Neural progenitor cell (in vitro differentiated cells): ENCODE measurements around the gene C2CD3.

Experiments used
- EZH2phosphoT487 ChIP-seq: fragments of 200-600 bp; sonication (generic); IDR thresholded peaks from 2 replicates; pipeline ENCODE4 v1.6.1; 2017; ENCODE audit warnings: antibody characterized with exemption
- TF ChIP-seq, protein P1 (sequence below): fragments of 200-600 bp; sonication (generic); IDR thresholded peaks from 2 replicates; pipeline ENCODE4 v1.5.1; 2017; ENCODE audit warnings: antibody characterized with exemption, mild to moderate bottlenecking

DNA sequence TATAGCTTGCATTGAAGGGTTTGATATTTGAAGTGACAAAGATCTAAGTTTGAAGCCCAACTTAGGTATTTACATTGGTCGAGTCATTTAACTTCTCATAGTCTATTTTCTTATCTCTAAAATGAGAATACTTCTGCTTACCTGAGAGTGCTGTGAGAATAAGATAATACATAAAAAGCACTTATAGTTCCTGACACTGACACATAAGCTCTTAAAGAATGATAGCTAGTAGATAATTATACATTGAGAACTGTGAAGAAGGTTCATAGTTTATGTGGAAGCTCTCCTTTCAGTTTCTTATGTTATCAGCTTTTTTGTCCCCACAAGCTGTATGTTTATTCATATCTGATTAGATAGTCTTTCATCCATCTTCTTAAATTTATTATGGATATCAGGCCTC lies 5.1 kb upstream of the C2CD3 start:
- TF ChIP-seq, protein P1, sequence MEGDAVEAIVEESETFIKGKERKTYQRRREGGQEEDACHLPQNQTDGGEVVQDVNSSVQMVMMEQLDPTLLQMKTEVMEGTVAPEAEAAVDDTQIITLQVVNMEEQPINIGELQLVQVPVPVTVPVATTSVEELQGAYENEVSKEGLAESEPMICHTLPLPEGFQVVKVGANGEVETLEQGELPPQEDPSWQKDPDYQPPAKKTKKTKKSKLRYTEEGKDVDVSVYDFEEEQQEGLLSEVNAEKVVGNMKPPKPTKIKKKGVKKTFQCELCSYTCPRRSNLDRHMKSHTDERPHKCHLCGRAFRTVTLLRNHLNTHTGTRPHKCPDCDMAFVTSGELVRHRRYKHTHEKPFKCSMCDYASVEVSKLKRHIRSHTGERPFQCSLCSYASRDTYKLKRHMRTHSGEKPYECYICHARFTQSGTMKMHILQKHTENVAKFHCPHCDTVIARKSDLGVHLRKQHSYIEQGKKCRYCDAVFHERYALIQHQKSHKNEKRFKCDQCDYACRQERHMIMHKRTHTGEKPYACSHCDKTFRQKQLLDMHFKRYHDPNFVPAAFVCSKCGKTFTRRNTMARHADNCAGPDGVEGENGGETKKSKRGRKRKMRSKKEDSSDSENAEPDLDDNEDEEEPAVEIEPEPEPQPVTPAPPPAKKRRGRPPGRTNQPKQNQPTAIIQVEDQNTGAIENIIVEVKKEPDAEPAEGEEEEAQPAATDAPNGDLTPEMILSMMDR = no peak
- TF ChIP-seq EZH2phosphoT487 = no peak
